Measurements from ENCODE around the gene PCDHA13.

DNA sequence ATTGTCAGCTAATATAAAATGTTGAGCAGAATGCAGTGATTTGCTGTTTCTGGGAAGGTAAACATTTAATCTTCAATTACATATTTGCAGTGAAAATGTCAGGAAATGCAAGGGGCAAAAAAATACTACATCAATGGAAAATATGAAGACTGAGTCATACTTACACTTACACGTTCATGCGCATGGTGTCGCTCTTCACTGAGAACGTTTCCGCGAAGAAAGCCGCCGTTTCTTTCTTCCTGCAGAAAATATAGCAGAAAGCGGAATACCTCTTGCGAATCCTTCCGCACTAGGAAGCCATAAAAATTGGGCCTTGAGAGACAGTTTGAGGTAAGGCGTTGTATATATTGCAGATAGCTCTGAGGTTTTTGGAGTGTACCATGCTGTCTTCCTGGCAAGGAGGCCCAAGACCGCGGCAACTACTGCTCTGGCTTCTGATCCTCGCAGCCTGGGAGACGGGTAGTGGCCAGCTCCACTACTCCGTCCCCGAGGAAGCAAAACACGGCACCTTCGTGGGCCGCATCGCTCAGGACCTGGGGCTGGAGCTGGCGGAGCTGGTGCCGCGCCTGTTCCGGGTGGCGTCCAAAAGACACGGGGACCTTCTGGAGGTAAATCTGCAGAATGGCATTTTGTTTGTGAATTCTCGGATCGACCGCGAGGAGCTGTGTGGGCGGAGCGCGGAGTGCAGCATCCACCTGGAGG lies at the start of gene PCDHA13:
- TF ChIP-seq, protein P1, sequence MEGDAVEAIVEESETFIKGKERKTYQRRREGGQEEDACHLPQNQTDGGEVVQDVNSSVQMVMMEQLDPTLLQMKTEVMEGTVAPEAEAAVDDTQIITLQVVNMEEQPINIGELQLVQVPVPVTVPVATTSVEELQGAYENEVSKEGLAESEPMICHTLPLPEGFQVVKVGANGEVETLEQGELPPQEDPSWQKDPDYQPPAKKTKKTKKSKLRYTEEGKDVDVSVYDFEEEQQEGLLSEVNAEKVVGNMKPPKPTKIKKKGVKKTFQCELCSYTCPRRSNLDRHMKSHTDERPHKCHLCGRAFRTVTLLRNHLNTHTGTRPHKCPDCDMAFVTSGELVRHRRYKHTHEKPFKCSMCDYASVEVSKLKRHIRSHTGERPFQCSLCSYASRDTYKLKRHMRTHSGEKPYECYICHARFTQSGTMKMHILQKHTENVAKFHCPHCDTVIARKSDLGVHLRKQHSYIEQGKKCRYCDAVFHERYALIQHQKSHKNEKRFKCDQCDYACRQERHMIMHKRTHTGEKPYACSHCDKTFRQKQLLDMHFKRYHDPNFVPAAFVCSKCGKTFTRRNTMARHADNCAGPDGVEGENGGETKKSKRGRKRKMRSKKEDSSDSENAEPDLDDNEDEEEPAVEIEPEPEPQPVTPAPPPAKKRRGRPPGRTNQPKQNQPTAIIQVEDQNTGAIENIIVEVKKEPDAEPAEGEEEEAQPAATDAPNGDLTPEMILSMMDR (IDR thresholded peaks at IDR 0.05; ENCODE audit: low read length): no peak
- TF ChIP-seq EZH2phosphoT487 (IDR thresholded peaks at IDR 0.05; ENCODE audit: low read length) (no peak), EZH2 (optimal IDR thresholded peaks at IDR 0.05; ENCODE audit: low read depth, low read length) (no peak)
